PFSK-1 (cell line): Measurements from ENCODE around the gene DLGAP1.

Experiments used
- FOXP2 ChIP-seq: optimal IDR thresholded peaks from 2 replicates; pipeline ENCODE3; 2011; ENCODE audit warnings: borderline replicate concordance, control low read depth, inconsistent platforms; ENCODE audit not compliant: insufficient read depth; ENCODE audit errors: extremely low read length, extremely low read depth
- POLR2AphosphoS5 ChIP-seq: IDR thresholded peaks from 2 replicates; pipeline ENCODE4 v1.6.1; 2012; ENCODE audit warnings: low read depth, mild to moderate bottlenecking, control low read depth, low read length, moderate library complexity
- SIN3A ChIP-seq: IDR thresholded peaks from 2 replicates; pipeline ENCODE4 v1.6.1; 2012; ENCODE audit warnings: mild to moderate bottlenecking, low read length, moderate library complexity, borderline replicate concordance; ENCODE audit not compliant: insufficient read depth
- TAF1 ChIP-seq: IDR thresholded peaks from 2 replicates; pipeline ENCODE4 v1.6.1; 2012; ENCODE audit warnings: low read length, control low read depth, borderline replicate concordance; ENCODE audit not compliant: insufficient read depth
- TF ChIP-seq, protein P1 (sequence below), 2 experiments: IDR thresholded peaks; 2 replicates each; pipeline versions ENCODE4 v1.6.1 to v1.8.0; 2011 to 2012; ENCODE audit warnings: low read depth in 2 of 2, low read length in 2 of 2, control low read depth in 1 of 2, inconsistent platforms in 1 of 2, mild to moderate bottlenecking in 1 of 2, moderate library complexity in 1 of 2; ENCODE audit not compliant: insufficient read depth in 1 of 2

Gene DLGAP1

DNA sequence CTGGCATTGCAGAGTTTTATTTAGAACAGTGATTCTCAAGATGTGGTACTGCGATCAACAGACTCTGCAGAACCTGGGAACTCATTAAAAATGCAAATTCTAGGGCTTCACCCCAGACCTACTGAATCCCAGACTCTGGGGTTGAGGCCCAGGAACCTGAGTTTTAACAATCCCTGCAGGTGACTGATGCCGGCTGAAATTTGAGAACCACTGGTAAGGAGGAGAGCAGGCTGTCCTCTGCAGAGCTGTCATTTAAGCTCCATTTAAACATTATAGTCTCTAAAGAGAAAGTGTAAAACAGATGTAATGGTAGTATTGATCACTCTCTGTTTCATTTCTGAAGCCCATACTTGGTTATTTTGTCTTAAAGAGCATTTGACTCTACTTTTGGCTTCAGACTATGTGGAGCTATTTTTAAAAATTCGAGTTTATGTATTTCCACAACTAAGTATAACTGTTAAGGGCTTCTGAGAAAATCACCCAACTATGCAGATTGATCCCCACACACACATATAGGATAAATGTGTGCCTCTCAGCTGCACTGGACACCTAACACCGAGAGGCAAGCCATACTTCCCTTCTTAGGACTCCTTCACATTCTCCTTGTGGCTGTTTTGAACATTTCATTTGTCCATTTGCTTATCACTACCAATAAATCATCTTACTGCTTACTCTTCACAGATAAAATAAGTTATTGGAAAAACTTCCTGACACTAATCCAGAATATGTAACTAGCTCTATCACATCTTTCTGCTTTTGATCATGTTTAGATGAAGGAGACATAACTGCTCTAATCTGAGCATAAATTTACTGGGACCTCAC is 487.5 kb downstream of the DLGAP1 start:
- TF ChIP-seq POLR2AphosphoS5 (no peak), SIN3A (no peak), TAF1 (no peak), FOXP2 (no peak)
- TF ChIP-seq, protein P1, sequence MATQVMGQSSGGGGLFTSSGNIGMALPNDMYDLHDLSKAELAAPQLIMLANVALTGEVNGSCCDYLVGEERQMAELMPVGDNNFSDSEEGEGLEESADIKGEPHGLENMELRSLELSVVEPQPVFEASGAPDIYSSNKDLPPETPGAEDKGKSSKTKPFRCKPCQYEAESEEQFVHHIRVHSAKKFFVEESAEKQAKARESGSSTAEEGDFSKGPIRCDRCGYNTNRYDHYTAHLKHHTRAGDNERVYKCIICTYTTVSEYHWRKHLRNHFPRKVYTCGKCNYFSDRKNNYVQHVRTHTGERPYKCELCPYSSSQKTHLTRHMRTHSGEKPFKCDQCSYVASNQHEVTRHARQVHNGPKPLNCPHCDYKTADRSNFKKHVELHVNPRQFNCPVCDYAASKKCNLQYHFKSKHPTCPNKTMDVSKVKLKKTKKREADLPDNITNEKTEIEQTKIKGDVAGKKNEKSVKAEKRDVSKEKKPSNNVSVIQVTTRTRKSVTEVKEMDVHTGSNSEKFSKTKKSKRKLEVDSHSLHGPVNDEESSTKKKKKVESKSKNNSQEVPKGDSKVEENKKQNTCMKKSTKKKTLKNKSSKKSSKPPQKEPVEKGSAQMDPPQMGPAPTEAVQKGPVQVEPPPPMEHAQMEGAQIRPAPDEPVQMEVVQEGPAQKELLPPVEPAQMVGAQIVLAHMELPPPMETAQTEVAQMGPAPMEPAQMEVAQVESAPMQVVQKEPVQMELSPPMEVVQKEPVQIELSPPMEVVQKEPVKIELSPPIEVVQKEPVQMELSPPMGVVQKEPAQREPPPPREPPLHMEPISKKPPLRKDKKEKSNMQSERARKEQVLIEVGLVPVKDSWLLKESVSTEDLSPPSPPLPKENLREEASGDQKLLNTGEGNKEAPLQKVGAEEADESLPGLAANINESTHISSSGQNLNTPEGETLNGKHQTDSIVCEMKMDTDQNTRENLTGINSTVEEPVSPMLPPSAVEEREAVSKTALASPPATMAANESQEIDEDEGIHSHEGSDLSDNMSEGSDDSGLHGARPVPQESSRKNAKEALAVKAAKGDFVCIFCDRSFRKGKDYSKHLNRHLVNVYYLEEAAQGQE (IDR thresholded peaks at IDR 0.05; ENCODE audit: insufficient read depth in 1 of 2, low read depth in 2 of 2, low read length in 2 of 2), result no peak

DNA sequence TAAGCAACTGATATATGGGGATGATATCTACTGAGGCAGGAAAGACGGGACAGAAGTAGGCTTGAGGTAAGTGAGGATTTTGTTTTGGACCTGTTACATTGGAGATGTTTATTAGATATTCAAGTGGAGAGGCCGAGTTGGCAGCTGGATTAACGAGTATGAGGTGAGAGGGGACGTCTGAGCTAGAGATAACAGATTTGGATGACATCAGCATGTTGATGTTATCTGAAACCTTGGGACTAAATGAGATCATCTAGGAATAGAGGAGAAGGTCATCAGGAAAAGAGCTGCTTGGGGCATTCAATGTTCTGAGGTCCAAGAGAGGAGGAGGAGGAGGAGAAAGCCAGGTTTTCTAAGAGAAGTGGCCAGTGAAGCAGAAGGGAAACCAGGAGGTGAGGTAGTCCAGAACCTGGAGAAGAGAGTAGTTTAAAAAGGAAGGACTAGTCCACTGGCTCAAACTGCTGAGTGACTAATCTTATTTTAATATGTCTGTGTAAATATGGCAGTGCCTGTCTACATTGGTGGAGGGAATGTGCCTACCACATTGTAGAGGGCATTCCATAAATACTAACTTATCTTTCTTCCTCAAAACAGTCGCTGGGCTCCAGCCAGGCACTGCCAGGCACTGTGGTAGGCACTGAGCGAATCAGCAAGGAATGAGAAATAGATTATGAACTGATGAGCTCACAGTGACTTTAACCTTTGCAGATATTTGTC is 488.3 kb downstream of the DLGAP1 start:
- no peak for TF ChIP-seq SIN3A
- no peak for TF ChIP-seq TAF1
- TF ChIP-seq, protein P1 (IDR thresholded peaks at IDR 0.05; ENCODE audit: insufficient read depth in 1 of 2, low read depth in 2 of 2, low read length in 2 of 2), result no peak
- no peak for TF ChIP-seq FOXP2
- no peak for TF ChIP-seq POLR2AphosphoS5

DNA sequence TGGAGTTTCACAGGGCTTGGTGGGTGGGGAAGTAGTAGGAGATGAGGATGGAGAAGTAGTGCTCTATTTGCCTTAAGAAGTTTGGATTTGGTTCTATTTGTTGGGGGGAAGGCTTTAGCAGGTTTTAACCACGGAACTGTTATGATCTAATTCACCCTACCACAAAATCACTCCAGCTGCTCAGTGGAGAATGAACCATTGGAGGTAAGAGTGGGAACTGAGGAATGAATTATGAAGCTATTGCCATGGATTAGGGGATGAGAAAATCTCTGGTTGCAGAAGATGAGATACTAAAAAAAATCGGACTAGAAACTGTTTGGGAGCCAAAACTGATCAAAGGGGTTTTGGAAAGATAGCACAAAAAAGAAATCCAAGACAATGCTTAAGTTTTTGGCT is 488.9 kb downstream of the DLGAP1 start:
- TF ChIP-seq TAF1, result no peak
- TF ChIP-seq SIN3A, result no peak

DNA sequence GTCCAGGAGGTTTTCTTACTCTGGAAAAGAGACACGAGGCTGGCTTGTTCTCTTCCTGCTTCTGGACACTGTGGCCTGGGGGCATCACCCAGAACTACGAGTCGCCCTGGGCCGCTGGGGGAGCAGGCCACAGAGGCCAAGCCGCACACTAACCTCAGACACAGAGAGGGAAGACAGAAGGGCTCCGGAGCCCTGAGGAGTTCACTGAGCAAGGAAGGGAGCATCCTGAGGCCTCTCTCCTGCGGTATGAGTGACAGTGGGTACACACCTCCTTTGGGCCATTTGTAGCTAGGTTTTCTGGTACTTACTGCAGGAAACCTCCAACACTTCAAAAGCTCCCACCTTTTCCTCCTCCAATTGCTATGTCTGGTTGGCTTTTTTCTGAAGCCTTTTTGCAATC is 494.1 kb downstream of the DLGAP1 start:
- TF ChIP-seq POLR2AphosphoS5, result no peak

DNA sequence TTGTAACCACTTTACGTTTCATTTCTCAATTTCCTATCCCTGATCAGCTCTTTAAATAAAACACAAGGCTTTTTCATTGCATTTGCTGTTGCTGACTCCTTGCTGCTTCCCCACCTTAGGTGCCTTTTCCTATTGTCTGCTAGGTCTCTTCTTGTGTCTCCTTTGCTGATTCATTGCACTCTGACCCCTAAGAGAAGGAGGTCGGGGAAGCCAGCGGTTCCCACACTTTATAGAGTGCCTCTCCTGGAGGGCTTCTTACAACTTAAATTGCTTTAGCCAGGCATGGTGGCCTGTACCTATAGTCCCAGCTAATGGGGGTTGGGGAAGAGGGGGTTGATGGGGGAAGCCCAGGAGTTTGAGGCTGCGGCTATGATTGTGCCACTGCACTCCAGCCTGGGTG is 495.0 kb downstream of the DLGAP1 start:
- TF ChIP-seq, protein P1 (IDR thresholded peaks at IDR 0.05; ENCODE audit: insufficient read depth in 1 of 2, low read depth in 2 of 2, low read length in 2 of 2), result no peak
- TF ChIP-seq FOXP2 (no peak), SIN3A (no peak), POLR2AphosphoS5 (no peak)

DNA sequence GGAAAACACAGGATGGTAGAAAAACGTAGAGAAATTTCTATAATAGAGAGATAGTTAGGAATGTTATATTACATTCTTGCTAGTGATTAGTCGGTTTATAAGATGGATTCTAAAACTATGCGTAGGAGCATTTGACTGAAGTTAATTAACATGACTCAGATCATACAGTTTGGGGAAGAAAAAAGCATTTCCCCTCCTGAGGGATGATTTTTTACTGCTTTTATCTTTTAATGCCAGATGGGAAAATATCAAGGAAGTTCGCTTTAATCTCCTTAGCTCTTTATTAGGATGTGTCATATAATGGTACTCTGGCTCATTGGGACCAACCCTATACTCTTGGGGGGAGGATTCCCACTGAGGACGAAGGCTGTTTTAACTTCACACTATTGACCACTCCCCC is 503.1 kb downstream of the DLGAP1 start:
- no peak for TF ChIP-seq POLR2AphosphoS5
